Measurements from ENCODE around the gene PADI2.

Gene PADI2

DNA sequence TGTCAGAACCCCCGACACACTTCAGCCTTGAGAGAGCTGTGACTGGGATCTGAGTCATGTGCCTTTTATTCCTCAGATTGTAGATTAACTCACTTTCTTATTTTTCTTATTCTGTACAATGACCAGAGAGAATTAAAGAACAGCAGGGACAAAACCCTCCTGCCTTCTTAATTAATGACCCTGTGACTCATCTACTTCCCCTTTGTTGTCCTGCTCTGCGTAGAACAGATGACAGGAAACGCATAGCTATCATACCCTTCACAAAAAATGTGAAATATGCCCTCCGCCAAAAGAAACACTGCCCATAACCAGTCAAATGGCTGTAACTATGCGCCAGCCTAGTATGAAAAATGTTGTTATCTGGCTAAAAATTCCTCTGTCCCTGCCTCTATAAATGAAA, 9.1 kb upstream of the PADI2 start:
- no peaks in the 10 kb centered on the region for H3K79me2 ChIP-seq (ENCODE audit: insufficient read depth, low read length)
- H3K36me3 ChIP-seq (ENCODE audit: insufficient read depth, low read length): no peaks in the 10 kb centered on the region
- H3K4me2 ChIP-seq (ENCODE audit: low read depth, low read length, poor library complexity, severe bottlenecking): no peak overlapping the region
- peaks cover 5% of the 10 kb centered on the region for H3K4me1 ChIP-seq (ENCODE audit: insufficient read depth, low read length, poor library complexity, severe bottlenecking)
- no peak overlapping the region for H3K4me3 ChIP-seq (ENCODE audit: low read length, poor library complexity, severe bottlenecking)
- H2AFZ ChIP-seq (ENCODE audit: low read length): no peak overlapping the region
- TF ChIP-seq EZH2phosphoT487 (IDR thresholded peaks at IDR 0.05; ENCODE audit: borderline replicate concordance): no peak
- TF ChIP-seq, protein P1, sequence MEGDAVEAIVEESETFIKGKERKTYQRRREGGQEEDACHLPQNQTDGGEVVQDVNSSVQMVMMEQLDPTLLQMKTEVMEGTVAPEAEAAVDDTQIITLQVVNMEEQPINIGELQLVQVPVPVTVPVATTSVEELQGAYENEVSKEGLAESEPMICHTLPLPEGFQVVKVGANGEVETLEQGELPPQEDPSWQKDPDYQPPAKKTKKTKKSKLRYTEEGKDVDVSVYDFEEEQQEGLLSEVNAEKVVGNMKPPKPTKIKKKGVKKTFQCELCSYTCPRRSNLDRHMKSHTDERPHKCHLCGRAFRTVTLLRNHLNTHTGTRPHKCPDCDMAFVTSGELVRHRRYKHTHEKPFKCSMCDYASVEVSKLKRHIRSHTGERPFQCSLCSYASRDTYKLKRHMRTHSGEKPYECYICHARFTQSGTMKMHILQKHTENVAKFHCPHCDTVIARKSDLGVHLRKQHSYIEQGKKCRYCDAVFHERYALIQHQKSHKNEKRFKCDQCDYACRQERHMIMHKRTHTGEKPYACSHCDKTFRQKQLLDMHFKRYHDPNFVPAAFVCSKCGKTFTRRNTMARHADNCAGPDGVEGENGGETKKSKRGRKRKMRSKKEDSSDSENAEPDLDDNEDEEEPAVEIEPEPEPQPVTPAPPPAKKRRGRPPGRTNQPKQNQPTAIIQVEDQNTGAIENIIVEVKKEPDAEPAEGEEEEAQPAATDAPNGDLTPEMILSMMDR (conservative IDR thresholded peaks at IDR 0.05; ENCODE audit: low read length): no peak
- H3K27me3 ChIP-seq (ENCODE audit: insufficient read depth, low read length, poor library complexity, severe bottlenecking): no peaks in the 10 kb centered on the region
- H3K9me2 ChIP-seq (replicated peaks; ENCODE audit: low read depth, low read length): no peaks in the 10 kb centered on the region
- no peaks in the 10 kb centered on the region for H4K20me1 ChIP-seq (ENCODE audit: insufficient read depth, low read length, poor library complexity, severe bottlenecking)
- no peaks in the 10 kb centered on the region for H3K9me3 ChIP-seq (ENCODE audit: insufficient read depth, low read depth, low read length)
- H3K9ac ChIP-seq (ENCODE audit: low read depth, low read length, poor library complexity, severe bottlenecking): no peak overlapping the region
- peaks cover 3% of the 10 kb centered on the region for H3F3A ChIP-seq (ENCODE audit: low read depth)

DNA sequence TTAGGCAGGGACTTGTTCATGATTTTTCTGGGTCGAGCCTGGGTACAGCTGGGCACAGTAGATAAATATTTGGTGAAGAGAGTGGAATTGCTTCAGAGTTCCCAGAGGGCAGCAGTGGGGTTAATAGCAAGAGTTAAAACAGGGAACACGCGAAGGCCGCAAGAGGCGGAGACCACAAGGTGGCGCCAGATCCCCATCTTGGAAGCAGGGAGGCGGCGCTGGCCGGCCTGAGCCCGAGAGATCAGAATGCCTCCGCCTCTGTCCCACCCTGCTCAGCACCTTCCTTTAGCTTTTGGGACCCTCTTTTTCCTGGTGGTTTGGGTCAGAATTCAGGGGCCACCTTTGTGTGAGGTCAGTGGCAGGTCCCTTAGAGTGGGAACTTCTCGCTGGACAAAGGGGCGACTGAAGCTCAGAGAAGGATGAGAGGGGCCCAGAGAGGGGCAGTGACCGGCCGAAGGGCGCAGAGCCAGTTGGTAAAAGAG, 6.5 kb upstream of the PADI2 start:
- no peak overlapping the region for H3K9ac ChIP-seq (ENCODE audit: low read depth, low read length, poor library complexity, severe bottlenecking)
- peaks cover 3% of the 10 kb centered on the region for H3F3A ChIP-seq (ENCODE audit: low read depth)
- H3K36me3 ChIP-seq (ENCODE audit: insufficient read depth, low read length): no peaks in the 10 kb centered on the region
- peaks cover 22% of the 10 kb centered on the region for H3K4me1 ChIP-seq (ENCODE audit: insufficient read depth, low read length, poor library complexity, severe bottlenecking)
- H4K20me1 ChIP-seq (ENCODE audit: insufficient read depth, low read length, poor library complexity, severe bottlenecking): no peaks in the 10 kb centered on the region
- no peak overlapping the region for H3K4me3 ChIP-seq (ENCODE audit: low read length, poor library complexity, severe bottlenecking)
- H3K27me3 ChIP-seq (ENCODE audit: insufficient read depth, low read length, poor library complexity, severe bottlenecking): no peaks in the 10 kb centered on the region
- no peaks in the 10 kb centered on the region for H3K79me2 ChIP-seq (ENCODE audit: insufficient read depth, low read length)
- no peaks in the 10 kb centered on the region for H3K9me3 ChIP-seq (ENCODE audit: insufficient read depth, low read depth, low read length)
- no peaks in the 10 kb centered on the region for H3K9me2 ChIP-seq (replicated peaks; ENCODE audit: low read depth, low read length)
- no peak overlapping the region for H3K4me2 ChIP-seq (ENCODE audit: low read depth, low read length, poor library complexity, severe bottlenecking)
- TF ChIP-seq, protein P1 (conservative IDR thresholded peaks at IDR 0.05; ENCODE audit: low read length): peak; percentile 89
- TF ChIP-seq EZH2phosphoT487 (IDR thresholded peaks at IDR 0.05; ENCODE audit: borderline replicate concordance): no peak
- H2AFZ ChIP-seq (ENCODE audit: low read length): peak overlapping the region; percentile 38; the same call in 1 of the 2 replicates

DNA sequence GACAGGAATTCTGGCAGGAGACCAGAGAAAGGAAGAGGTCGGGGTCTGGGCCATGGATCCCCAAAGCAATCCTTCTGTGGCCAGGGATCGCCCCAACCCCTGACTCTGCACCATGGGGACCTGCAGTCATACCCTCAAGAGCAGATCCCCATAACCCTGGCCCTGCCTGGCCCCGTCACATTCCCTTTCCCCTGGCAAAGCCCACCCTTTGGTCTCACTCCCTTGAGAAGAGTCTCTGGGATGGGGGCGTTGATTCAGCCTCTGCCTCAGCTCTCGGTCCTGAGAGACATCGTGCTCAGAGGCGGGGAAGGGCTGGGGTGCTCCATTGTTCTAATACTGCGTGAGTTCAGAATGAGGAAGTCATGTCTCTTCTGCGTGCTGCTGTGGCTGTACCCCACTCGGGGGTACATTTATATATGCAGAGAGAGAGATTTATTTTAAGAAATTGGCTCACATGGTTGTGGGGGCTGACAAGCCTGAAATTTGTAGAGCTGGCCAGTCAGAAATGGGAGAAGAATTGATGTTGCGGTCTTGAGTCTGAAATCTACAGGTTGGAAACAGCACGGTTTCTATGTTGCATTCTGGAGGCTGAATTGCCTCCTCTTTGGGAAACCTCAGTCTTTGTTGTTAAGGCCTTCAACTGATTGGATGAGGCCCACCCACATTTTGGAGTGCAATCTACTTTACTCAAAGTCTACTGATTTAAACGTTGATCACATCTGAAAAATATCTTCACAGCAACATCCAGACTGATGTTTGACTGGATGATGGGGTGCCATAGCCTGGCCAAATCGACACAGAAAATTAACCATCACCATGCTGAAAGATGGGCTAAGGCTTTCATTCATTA, 4.2 kb upstream of the PADI2 start:
- Histone ChIP-seq H3K36me3 (ENCODE audit: insufficient read depth, low read length) (no peaks in the 10 kb centered on the region), H3F3A (ENCODE audit: low read depth) (no peaks in the 10 kb centered on the region), H3K9ac (ENCODE audit: low read depth, low read length, poor library complexity, severe bottlenecking) (no peak overlapping the region), H3K9me2 (replicated peaks; ENCODE audit: low read depth, low read length) (no peaks in the 10 kb centered on the region), H3K4me2 (ENCODE audit: low read depth, low read length, poor library complexity, severe bottlenecking) (no peak overlapping the region), H3K79me2 (ENCODE audit: insufficient read depth, low read length) (no peaks in the 10 kb centered on the region), H2AFZ (ENCODE audit: low read length) (no peak overlapping the region), H3K4me1 (ENCODE audit: insufficient read depth, low read length, poor library complexity, severe bottlenecking) (peaks cover 24% of the 10 kb centered on the region), H3K4me3 (ENCODE audit: low read length, poor library complexity, severe bottlenecking) (no peak overlapping the region), H3K9me3 (ENCODE audit: insufficient read depth, low read depth, low read length) (no peaks in the 10 kb centered on the region), H4K20me1 (ENCODE audit: insufficient read depth, low read length, poor library complexity, severe bottlenecking) (no peaks in the 10 kb centered on the region), H3K27me3 (ENCODE audit: insufficient read depth, low read length, poor library complexity, severe bottlenecking) (no peaks in the 10 kb centered on the region)
- no peak for TF ChIP-seq EZH2phosphoT487 (IDR thresholded peaks at IDR 0.05; ENCODE audit: borderline replicate concordance)
- TF ChIP-seq, protein P1 (conservative IDR thresholded peaks at IDR 0.05; ENCODE audit: low read length): no peak

Data from Loucy (cell line).